ENCODE measurements around the gene MCM3AP.

MCM3AP gene

DNA sequence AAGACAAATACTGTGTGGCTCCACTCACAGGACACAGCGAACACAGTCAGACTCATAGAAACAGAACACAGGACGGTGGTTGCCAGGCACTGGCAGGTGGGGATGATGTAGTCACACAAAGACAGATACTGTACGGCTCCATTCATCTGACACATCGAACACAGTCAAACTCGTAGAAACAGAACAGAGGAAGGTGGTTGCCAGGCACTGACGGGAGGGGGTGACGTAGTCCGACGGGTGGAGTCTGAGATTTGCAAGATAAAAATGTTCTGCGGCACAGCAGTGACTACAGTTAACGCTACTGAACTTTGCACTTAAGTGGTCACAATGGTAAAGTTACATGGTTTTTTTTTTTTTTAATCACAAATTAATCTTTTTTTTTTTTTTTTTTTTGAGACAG lies 19.5 kb upstream of the MCM3AP start:
- TF ChIP-seq, protein P1, sequence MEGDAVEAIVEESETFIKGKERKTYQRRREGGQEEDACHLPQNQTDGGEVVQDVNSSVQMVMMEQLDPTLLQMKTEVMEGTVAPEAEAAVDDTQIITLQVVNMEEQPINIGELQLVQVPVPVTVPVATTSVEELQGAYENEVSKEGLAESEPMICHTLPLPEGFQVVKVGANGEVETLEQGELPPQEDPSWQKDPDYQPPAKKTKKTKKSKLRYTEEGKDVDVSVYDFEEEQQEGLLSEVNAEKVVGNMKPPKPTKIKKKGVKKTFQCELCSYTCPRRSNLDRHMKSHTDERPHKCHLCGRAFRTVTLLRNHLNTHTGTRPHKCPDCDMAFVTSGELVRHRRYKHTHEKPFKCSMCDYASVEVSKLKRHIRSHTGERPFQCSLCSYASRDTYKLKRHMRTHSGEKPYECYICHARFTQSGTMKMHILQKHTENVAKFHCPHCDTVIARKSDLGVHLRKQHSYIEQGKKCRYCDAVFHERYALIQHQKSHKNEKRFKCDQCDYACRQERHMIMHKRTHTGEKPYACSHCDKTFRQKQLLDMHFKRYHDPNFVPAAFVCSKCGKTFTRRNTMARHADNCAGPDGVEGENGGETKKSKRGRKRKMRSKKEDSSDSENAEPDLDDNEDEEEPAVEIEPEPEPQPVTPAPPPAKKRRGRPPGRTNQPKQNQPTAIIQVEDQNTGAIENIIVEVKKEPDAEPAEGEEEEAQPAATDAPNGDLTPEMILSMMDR (IDR thresholded peaks at IDR 0.05; ENCODE audit: low read depth, low read length, poor library complexity, severe bottlenecking), result no peak
- H3K4me2 ChIP-seq (ENCODE audit: low read length), result no peak overlapping the region
- H3K36me3 ChIP-seq (ENCODE audit: control insufficient read depth, low read length), result peaks cover 53% of the 10 kb centered on the region
- H3K27ac ChIP-seq (ENCODE audit: low read depth, low read length), result no peak overlapping the region
- no peaks in the 10 kb centered on the region for H3K9me2 ChIP-seq (replicated peaks; ENCODE audit: control insufficient read depth, low read length)
- no peaks in the 10 kb centered on the region for H3K9me3 ChIP-seq (ENCODE audit: control insufficient read depth, insufficient read depth, low read length)
- peaks cover 2% of the 10 kb centered on the region; the same call in 1 of the 2 replicates for H3K79me2 ChIP-seq (ENCODE audit: control insufficient read depth, low read length)
- no peaks in the 10 kb centered on the region for H3K4me1 ChIP-seq (ENCODE audit: control insufficient read depth, low read length)
- no peaks in the 10 kb centered on the region for H3K27me3 ChIP-seq (ENCODE audit: control insufficient read depth, low read length)
- H4K20me1 ChIP-seq (ENCODE audit: control insufficient read depth, insufficient read depth, low read depth, low read length), result no peaks in the 10 kb centered on the region
- H3F3A ChIP-seq (ENCODE audit: control insufficient read depth, insufficient read depth), result peaks cover 3% of the 10 kb centered on the region; the same call in 1 of the 2 replicates
- H3K4me3 ChIP-seq (ENCODE audit: low read length), result no peak overlapping the region

DNA sequence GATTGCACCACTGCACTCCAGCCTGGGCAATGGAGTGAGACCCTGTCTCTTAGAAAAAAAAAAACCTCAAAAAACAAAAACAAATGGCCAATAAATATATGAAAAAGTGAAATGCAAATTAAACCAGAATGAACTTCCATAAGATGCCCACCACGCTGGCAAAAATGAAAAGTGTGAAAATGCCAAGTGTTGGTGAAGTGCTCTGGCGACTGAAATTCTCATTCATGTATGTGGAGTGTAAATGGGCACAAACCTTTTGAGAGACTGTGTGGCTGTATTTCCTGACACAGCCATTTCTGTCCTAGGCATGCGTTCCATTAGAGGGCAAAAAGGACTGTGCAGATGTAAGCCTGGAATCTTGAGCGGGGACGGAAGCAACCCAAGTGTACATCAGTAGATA lies 19.0 kb upstream of the MCM3AP start:
- Histone ChIP-seq H4K20me1 (ENCODE audit: control insufficient read depth, insufficient read depth, low read depth, low read length) (no peaks in the 10 kb centered on the region), H3K27ac (ENCODE audit: low read depth, low read length) (no peak overlapping the region), H3K79me2 (ENCODE audit: control insufficient read depth, low read length) (peaks cover 2% of the 10 kb centered on the region; the same call in 1 of the 2 replicates), H3K4me1 (ENCODE audit: control insufficient read depth, low read length) (no peaks in the 10 kb centered on the region), H3K4me3 (ENCODE audit: low read length) (no peak overlapping the region), H3K9me2 (replicated peaks; ENCODE audit: control insufficient read depth, low read length) (no peaks in the 10 kb centered on the region), H3F3A (ENCODE audit: control insufficient read depth, insufficient read depth) (peaks cover 3% of the 10 kb centered on the region; the same call in 1 of the 2 replicates), H3K4me2 (ENCODE audit: low read length) (no peak overlapping the region), H3K27me3 (ENCODE audit: control insufficient read depth, low read length) (no peaks in the 10 kb centered on the region), H3K36me3 (ENCODE audit: control insufficient read depth, low read length) (peaks cover 57% of the 10 kb centered on the region), H3K9me3 (ENCODE audit: control insufficient read depth, insufficient read depth, low read length) (no peaks in the 10 kb centered on the region)
- TF ChIP-seq, protein P1 (IDR thresholded peaks at IDR 0.05; ENCODE audit: low read depth, low read length, poor library complexity, severe bottlenecking), result no peak
- TF ChIP-seq EZH2phosphoT487 (IDR thresholded peaks at IDR 0.05; ENCODE audit: borderline replicate concordance, low read length), result no peak

DNA sequence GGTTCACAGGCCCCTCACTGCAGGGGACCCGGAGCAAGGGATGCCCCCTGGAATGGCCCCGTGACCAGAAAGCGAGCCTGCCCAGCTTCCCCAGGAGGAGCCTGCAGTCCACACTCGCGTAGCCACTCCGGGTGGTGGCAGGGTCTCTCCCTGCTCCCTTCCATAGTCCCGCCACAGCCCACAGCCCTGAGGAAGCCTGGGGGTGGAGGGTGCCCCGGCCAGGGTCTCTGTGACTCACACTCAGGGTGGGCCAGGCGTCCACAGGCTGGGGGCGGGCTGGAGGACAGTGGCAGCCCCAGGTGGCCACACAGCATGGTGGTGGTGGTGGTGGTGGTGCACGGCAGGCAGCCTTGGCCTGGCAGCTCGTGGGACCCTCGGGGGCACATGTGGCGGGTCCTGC lies 16.3 kb upstream of the MCM3AP start:
- Histone ChIP-seq H3K4me2 (ENCODE audit: low read length) (no peak overlapping the region), H3K79me2 (ENCODE audit: control insufficient read depth, low read length) (no peaks in the 10 kb centered on the region), H4K20me1 (ENCODE audit: control insufficient read depth, insufficient read depth, low read depth, low read length) (no peaks in the 10 kb centered on the region), H3K27ac (ENCODE audit: low read depth, low read length) (no peak overlapping the region), H3K36me3 (ENCODE audit: control insufficient read depth, low read length) (peaks cover 40% of the 10 kb centered on the region), H3K9me3 (ENCODE audit: control insufficient read depth, insufficient read depth, low read length) (no peaks in the 10 kb centered on the region), H3K9me2 (replicated peaks; ENCODE audit: control insufficient read depth, low read length) (no peaks in the 10 kb centered on the region), H3K27me3 (ENCODE audit: control insufficient read depth, low read length) (no peaks in the 10 kb centered on the region), H3F3A (ENCODE audit: control insufficient read depth, insufficient read depth) (peaks cover 6% of the 10 kb centered on the region), H3K4me3 (ENCODE audit: low read length) (no peak overlapping the region), H3K4me1 (ENCODE audit: control insufficient read depth, low read length) (peaks cover 7% of the 10 kb centered on the region)
- TF ChIP-seq, protein P1 (IDR thresholded peaks at IDR 0.05; ENCODE audit: low read depth, low read length, poor library complexity, severe bottlenecking), result no peak
- no peak for TF ChIP-seq EZH2phosphoT487 (IDR thresholded peaks at IDR 0.05; ENCODE audit: borderline replicate concordance, low read length)

DNA sequence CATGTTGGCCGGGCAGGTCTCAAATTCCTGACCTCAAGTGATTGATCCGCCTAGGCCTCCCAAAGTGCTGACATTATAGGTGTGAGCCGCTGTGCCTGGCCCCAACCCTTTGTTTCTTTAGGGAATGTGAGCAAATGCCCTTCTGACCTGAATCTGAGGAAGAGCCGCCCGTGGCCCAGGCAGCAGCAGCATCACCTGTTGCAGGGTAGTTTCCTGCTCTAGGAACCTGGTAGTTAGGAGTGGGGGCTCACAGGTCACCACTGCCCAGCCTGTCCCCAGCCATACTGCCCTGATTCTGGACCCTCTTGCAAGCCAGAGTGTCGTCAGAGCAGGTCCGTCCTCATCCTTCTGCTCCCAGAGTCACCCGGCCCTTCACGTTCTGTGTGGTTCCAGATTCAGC lies 13.8 kb upstream of the MCM3AP start:
- Histone ChIP-seq H3F3A (ENCODE audit: control insufficient read depth, insufficient read depth) (peaks cover 6% of the 10 kb centered on the region), H3K27me3 (ENCODE audit: control insufficient read depth, low read length) (no peaks in the 10 kb centered on the region), H3K4me2 (ENCODE audit: low read length) (no peak overlapping the region), H3K36me3 (ENCODE audit: control insufficient read depth, low read length) (peaks cover 31% of the 10 kb centered on the region), H3K4me3 (ENCODE audit: low read length) (no peak overlapping the region), H4K20me1 (ENCODE audit: control insufficient read depth, insufficient read depth, low read depth, low read length) (no peaks in the 10 kb centered on the region), H3K9me3 (ENCODE audit: control insufficient read depth, insufficient read depth, low read length) (no peaks in the 10 kb centered on the region), H3K79me2 (ENCODE audit: control insufficient read depth, low read length) (no peaks in the 10 kb centered on the region), H3K27ac (ENCODE audit: low read depth, low read length) (no peak overlapping the region), H3K9me2 (replicated peaks; ENCODE audit: control insufficient read depth, low read length) (no peaks in the 10 kb centered on the region), H3K4me1 (ENCODE audit: control insufficient read depth, low read length) (peaks cover 28% of the 10 kb centered on the region)
- no peak for TF ChIP-seq EZH2phosphoT487 (IDR thresholded peaks at IDR 0.05; ENCODE audit: borderline replicate concordance, low read length)
- TF ChIP-seq, protein P1 (IDR thresholded peaks at IDR 0.05; ENCODE audit: low read depth, low read length, poor library complexity, severe bottlenecking), result no peak

All from DOHH2 (cell line).